Measurements from ENCODE around the gene KRT4. TPM values are rescaled to one million over a fixed set of nuclear protein-coding genes. Genes with fewer than 3 reads are reported as not detected.

KRT4 gene
- total RNA-seq, 1 experiment from 2014 or later, result 20.7 TPM

- no peak for DNase-seq
- intact Hi-C loops (cut with micrococcal nuclease), result no loop called here
- POLR2A ChIA-PET (ENCODE audit: unreplicated experiment), result no interaction called here
- ATAC-seq, result no peak
- Histone ChIP-seq H3K4me2 (ENCODE audit: low read length) (no peak overlapping the region), H3K79me2 (ENCODE audit: low read length) (no peaks in the 10 kb centered on the region), H3K9ac (ENCODE audit: low read length) (no peak overlapping the region), H2AFZ (ENCODE audit: low read length) (no peak overlapping the region), H3K27ac (ENCODE audit: low read length) (no peak overlapping the region), H3K36me3 (ENCODE audit: low read depth, low read length) (no peaks in the 10 kb centered on the region), H4K20me1 (ENCODE audit: low read length) (no peaks in the 10 kb centered on the region), H3K4me3 (ENCODE audit: low read length) (no peak overlapping the region), H3K9me2 (replicated peaks; ENCODE audit: low read length) (no peaks in the 10 kb centered on the region), H3F3A (ENCODE audit: low read length, unreplicated experiment) (no peaks in the 10 kb centered on the region), H3K4me1 (ENCODE audit: insufficient read depth, low read length) (peaks cover 27% of the 10 kb centered on the region), H3K27me3 (ENCODE audit: low read length) (no peaks in the 10 kb centered on the region), H3K9me3 (ENCODE audit: low read length) (no peaks in the 10 kb centered on the region)
- CTCF ChIA-PET, result no interaction called here
- TF ChIP-seq EZH2 (IDR thresholded peaks at IDR 0.05; ENCODE audit: low read length, unreplicated experiment) (no peak), EZH2phosphoT487 (IDR thresholded peaks at IDR 0.05; ENCODE audit: borderline replicate concordance, low read length) (no peak), CTCF (conservative IDR thresholded peaks at IDR 0.05; ENCODE audit: low read depth, low read length) (no peak)
- no TSS peak for BruUV-seq (replicated peaks)
Observed at GRCh38 chr12:52832985-52833905, 19.3 kb upstream of the KRT4 start.

DNA sequence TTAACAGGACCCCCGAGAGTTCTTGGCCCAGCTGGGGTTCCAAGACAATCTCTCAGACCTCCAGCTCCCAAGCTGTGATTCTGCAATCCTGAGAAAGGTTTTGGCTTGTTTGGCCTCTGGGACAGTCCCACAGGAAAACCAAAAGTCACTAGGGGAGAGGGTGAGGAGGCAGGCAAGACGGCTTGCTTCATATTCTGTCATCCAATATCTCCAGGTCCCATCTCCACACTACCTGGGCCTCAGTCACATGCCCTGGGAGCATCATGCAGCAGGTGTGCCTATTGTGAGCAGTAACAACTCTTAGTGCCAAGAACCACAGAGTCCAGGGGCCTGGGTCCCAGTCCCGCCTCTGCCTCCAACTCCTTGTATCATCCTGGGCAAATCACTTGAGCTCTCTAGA, 18.5 kb upstream of the KRT4 start:
- TF ChIP-seq CTCF (conservative IDR thresholded peaks at IDR 0.05; ENCODE audit: low read depth, low read length) (no peak), EZH2phosphoT487 (IDR thresholded peaks at IDR 0.05; ENCODE audit: borderline replicate concordance, low read length) (no peak), EZH2 (IDR thresholded peaks at IDR 0.05; ENCODE audit: low read length, unreplicated experiment) (no peak)
- Histone ChIP-seq H3K9me2 (replicated peaks; ENCODE audit: low read length) (no peaks in the 10 kb centered on the region), H2AFZ (ENCODE audit: low read length) (no peak overlapping the region), H3K9ac (ENCODE audit: low read length) (no peak overlapping the region), H3K4me2 (ENCODE audit: low read length) (no peak overlapping the region), H3K4me1 (ENCODE audit: insufficient read depth, low read length) (peaks cover 21% of the 10 kb centered on the region), H3K27me3 (ENCODE audit: low read length) (no peaks in the 10 kb centered on the region), H3K9me3 (ENCODE audit: low read length) (no peaks in the 10 kb centered on the region), H4K20me1 (ENCODE audit: low read length) (no peaks in the 10 kb centered on the region), H3K36me3 (ENCODE audit: low read depth, low read length) (no peaks in the 10 kb centered on the region), H3K4me3 (ENCODE audit: low read length) (no peak overlapping the region), H3K79me2 (ENCODE audit: low read length) (no peaks in the 10 kb centered on the region), H3F3A (ENCODE audit: low read length, unreplicated experiment) (no peaks in the 10 kb centered on the region), H3K27ac (ENCODE audit: low read length) (no peak overlapping the region)
- no TSS peak for BruUV-seq (replicated peaks)
- intact Hi-C loops (cut with micrococcal nuclease), result no loop called here
- ChIA-PET CTCF (no interaction called here), POLR2A (ENCODE audit: unreplicated experiment) (no interaction called here)
- no peak for ATAC-seq
- DNase-seq, result no peak

- DNase-seq (no peak), ATAC-seq (no peak)
- Histone ChIP-seq H3K27ac (ENCODE audit: low read length) (no peak overlapping the region), H3K9me3 (ENCODE audit: low read length) (no peaks in the 10 kb centered on the region), H3K9me2 (replicated peaks; ENCODE audit: low read length) (no peaks in the 10 kb centered on the region), H3K79me2 (ENCODE audit: low read length) (no peaks in the 10 kb centered on the region), H3K4me3 (ENCODE audit: low read length) (no peak overlapping the region), H3K36me3 (ENCODE audit: low read depth, low read length) (no peaks in the 10 kb centered on the region), H3K4me1 (ENCODE audit: insufficient read depth, low read length) (peaks cover 9% of the 10 kb centered on the region), H3F3A (ENCODE audit: low read length, unreplicated experiment) (no peaks in the 10 kb centered on the region), H3K9ac (ENCODE audit: low read length) (no peak overlapping the region), H4K20me1 (ENCODE audit: low read length) (no peaks in the 10 kb centered on the region), H3K27me3 (ENCODE audit: low read length) (no peaks in the 10 kb centered on the region), H2AFZ (ENCODE audit: low read length) (no peak overlapping the region), H3K4me2 (ENCODE audit: low read length) (no peak overlapping the region)
- ChIA-PET POLR2A (ENCODE audit: unreplicated experiment) (interaction anchor here (0.7 kb wide), 1 partner anchor 256 kb away, joined by 4 read pairs; no protein-coding TSS in a partner anchor), CTCF (no interaction called here)
- TF ChIP-seq EZH2phosphoT487 (IDR thresholded peaks at IDR 0.05; ENCODE audit: borderline replicate concordance, low read length) (no peak), EZH2 (IDR thresholded peaks at IDR 0.05; ENCODE audit: low read length, unreplicated experiment) (no peak), CTCF (conservative IDR thresholded peaks at IDR 0.05; ENCODE audit: low read depth, low read length) (no peak)
- BruUV-seq (replicated peaks), result no TSS peak
- intact Hi-C loops (cut with micrococcal nuclease), result no loop called here
Observed at GRCh38 chr12:52831251-52831650, 17.3 kb upstream of the KRT4 start.
